ELR (cell line): ENCODE data around the gene COL4A3.

Experiments used
- DNase-seq: peaks from one replicate; pipeline ENCODE4 v3.0.0-alpha.2; 2015; ENCODE audit warnings: low read depth

The COL4A3 gene

GRCh38 chr2:227292314-227292713 lies 127.9 kb downstream of the COL4A3 start:
- DNase-seq: no peak

DNA sequence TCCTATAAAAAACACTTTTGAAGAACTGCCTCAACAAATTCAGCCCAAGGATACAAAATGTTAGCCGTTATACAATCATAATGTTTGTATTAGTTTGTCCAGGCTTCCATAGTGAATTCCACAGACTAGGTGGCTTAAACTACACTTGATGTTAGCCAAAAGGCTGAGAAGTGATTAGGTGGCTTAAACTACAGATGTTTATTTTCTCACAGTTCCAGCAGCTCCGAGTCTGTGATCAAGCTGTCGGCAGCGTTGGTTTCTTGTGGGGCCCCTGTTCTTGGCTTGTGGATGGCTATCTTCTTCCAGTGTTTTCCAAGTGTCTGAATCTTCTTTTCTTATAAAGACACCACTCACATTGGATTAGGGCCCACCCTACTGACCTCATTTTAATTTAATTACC lies 129.1 kb downstream of the COL4A3 start:
- no peak for DNase-seq

DNA sequence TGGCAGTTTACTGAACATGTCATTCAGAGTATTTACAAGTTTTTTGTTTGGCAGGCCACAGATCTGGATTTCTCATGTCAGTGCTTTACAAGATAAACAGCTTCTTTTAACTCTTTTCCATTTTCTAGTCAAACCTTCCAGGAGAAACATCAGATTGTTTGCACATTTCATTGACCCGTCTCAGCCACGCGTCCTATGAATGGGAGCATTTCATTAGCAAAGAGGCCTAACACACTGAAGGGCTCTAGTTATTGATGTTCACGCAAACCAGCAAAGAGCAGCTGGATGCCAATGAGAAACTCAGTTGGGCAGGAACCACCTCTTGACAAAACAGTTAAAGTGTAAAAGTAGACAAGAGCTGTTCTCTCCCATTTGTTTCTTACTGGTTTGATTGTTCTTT lies 131.4 kb downstream of the COL4A3 start:
- no peak for DNase-seq

GRCh38 chr2:227296671-227297405 lies 132.4 kb downstream of the COL4A3 start:
- no peak for DNase-seq

- no peak for DNase-seq
Observed at GRCh38 chr2:227301523-227301922, 137.1 kb downstream of the COL4A3 start.

GRCh38 chr2:227308784-227309183 lies 144.4 kb downstream of the COL4A3 start:
- DNase-seq: no peak

- no peak for DNase-seq
Observed at GRCh38 chr2:227310756-227311110, 146.3 kb downstream of the COL4A3 start.

- no peak for DNase-seq
Observed at GRCh38 chr2:227311861-227312506, 147.6 kb downstream of the COL4A3 start.

GRCh38 chr2:227312579-227312978 lies 148.2 kb downstream of the COL4A3 start:
- no peak for DNase-seq

GRCh38 chr2:227313310-227313709 lies 148.9 kb downstream of the COL4A3 start:
- DNase-seq: no peak

DNA sequence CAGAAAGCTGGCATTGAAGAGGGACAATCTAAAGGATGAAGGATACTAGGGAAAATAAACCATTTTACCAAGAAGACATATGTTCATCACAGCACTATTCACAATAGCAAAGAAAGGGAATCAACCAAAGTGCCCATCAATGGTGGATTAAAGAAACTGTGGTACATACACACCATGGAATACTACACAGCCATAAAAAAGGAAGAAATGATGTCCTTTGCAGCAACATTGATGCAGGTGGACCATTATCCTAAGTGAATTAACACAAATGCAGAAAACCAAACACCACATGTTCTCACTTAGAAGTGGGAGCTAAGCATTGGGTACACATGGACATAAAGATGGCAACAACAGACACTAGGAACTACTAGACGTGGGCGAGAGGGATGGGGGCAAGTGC lies 153.4 kb downstream of the COL4A3 start:
- no peak for DNase-seq

- no peak for DNase-seq
Observed at GRCh38 chr2:227320305-227321094, 156.1 kb downstream of the COL4A3 start.

DNA sequence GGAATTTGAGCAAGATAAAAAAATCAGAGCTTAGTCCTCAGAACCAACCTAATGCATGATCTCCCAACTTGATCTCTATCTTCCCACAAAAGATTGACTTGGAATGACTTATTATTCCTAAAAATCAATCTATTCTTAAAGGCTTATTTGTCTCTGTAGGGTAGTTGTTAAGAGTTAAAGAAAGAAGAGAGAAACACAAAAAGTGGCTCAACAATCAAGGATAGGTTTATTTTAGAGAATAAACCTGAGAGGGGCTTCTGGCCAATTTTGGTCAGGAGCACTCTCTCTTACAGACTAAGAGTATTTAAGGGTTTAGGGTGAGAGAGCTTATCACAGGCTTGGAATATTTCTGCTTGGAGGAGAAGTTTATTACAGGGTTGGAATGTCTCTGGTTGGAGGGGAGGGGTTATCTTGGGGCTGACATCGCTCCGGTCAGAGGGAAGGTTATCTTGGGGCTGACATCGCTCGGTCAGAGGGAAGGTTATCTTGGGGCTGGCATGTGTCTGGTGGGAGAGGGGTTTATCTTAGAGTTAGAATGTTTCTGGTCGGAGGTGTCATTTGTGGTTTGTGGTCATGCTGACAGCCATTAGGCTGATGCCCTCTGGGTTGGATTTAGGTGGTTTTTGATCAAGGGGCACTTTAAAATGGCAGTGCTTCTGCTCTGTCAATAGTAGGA lies 158.2 kb downstream of the COL4A3 start:
- no peak for DNase-seq

GRCh38 chr2:227323818-227324217 lies 159.4 kb downstream of the COL4A3 start:
- no peak for DNase-seq

DNA sequence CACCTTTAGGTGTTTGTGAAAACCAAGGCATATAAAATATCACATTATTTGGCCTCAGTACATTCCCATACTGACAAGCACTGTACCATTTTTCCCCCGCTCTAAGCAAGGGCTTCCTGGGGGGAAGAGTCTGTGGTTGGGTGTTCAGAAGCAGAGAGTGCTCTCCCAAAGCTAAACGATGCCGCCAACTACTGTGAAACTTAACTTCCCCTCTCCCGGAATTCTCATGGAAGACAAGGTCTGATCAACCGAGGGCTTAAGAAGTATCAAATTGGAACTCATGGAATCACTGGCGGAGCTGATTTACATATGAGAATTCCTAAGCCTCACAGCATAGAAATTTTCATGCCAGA lies 160.2 kb downstream of the COL4A3 start:
- no peak for DNase-seq

DNA sequence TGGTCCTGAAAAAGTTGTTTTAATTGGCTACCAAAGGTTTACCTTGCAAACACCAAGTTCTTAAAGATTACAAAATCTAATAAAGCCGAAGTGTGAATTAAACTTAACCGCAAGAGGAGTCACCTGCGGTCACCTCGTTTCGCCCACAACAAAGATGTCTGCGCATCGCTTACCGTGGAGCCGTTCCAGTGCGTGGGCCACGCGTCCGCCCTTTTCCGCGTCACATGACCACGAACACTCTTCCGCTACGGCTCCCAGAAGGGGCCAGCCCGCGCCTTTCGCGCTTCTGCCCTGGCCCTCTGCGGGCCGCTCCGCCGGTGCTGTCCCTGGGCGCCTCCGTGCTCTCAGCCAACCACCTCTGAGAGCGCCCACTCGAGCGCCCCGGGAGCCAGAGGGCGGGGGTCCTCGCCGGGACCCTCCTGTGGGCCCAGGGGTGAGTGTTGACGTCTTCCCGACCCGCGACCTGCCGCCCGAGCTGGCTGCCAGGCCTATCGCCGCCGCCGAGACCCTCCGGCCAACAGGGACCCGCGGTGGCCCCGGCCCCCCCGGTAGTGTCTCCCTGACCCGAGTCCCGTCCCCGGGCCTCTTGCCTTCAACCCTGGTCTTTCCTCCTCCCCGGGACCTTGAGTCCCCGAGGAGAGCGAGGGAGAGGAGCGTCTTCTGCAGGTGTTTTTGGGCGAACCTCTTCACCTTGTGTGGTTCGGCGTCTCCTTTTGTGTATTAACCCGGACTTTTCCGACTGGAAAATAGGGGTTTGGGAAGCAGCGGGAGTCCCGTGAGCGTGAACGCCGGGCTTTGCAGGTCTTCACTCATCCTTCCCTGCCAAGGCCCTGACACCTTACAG lies 160.8 kb downstream of the COL4A3 start, which contains the start of gene MFF:
TSS of gene MFF (plus strand) at position 257 of the 844 bp plus-strand sequence. CDS start 5,415 bp downstream, outside the sequence.
- DNase-seq: peak; percentile 95

GRCh38 chr2:227325839-227326195 lies 161.4 kb downstream of the COL4A3 start:
- peak; percentile 67 for DNase-seq

DNA sequence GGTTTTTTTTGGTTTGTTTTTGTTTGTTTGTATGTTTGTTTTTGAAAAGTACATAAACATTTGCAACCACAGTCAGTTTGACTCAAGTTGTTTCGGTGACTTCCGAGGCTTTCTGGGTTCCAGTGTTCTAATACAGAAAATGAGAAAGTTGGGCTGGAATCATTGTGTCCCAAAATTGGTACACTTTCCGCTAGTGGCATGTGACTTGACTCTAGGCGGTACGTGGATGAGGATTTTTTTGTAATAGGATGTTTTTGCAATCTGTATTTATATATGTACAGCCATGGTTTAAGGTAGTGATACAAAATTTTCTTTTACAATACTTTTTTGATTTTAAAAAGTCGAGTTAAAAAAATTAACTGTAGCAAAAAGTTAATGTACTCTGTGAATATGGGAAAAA lies 162.4 kb downstream of the COL4A3 start:
- no peak for DNase-seq

DNA sequence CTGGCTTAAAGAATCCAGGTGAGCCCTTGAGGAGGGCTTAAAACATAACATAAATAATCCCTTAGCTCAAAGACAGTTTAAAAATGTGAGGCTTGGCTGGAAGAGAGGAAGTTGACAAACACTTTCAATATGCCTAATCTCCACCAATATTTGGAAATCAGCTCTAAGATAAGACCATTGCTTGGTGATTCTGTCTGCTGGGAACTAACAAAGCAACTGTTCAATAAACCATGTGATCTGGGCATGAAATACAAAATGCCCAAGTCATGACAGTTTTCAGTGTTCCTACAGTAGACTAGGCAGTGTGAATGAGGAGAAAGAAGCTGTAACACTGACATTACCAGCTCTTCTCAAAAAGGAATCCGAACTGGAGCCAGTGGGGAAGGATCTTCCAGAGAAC lies 171.3 kb downstream of the COL4A3 start:
- DNase-seq: no peak

- no peak for DNase-seq
Observed at GRCh38 chr2:227337442-227337841, 173.0 kb downstream of the COL4A3 start.

GRCh38 chr2:227339098-227339599 lies 174.7 kb downstream of the COL4A3 start:
- no peak for DNase-seq
